ENCODE data around the gene VAT1L. TPM values are rescaled to one million over a fixed set of nuclear protein-coding genes. Genes with fewer than 3 reads are reported as not detected.
"Not testable (repeated sequence)": the region's sequence is repeated elsewhere in the genome, so short reads cannot be mapped to it uniquely, and the experiment has no call there.

VAT1L gene
- total RNA-seq, 2 donors from 2014 or later: not detected

GRCh38 chr16:77975942-77976341 lies 187.6 kb downstream of the VAT1L start:
- ATAC-seq (no peak), DNase-seq (no peak)
- Mint-ChIP-seq H3K4me1 (peaks cover 3% of the 10 kb centered on the region), H3K36me3 (ENCODE audit: low read depth) (no peaks in the 10 kb centered on the region), H3K27ac (no peak overlapping the region), H3K27me3 (peaks cover 43% of the 10 kb centered on the region), H3K4me3 (no peak overlapping the region)
- no peaks in the 10 kb centered on the region for H3K9me3 ChIP-seq (ENCODE audit: control insufficient read depth, low read length, poor library complexity, severe bottlenecking)

DNA sequence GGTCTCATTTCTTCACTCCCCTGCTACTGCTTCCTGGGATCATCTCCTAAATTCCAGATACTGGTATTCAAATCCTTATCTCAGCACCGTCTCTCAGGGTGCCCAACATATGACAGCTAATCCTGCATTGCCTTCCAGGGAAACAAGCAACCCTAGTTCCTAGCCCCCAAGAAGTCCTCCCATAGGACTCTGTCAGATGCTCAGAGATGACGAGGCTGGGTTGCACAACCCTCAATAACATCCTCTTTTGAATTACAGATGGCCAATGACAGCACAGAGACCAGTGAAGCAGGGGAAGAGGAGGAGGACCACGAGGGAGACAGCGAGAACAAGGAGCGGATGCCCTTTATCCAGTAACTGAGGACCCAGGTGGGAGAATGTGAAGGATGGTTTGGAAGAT lies 189.0 kb downstream of the VAT1L start:
- Mint-ChIP-seq H3K4me1 (no peaks in the 10 kb centered on the region), H3K36me3 (ENCODE audit: low read depth) (no peaks in the 10 kb centered on the region), H3K4me3 (no peak overlapping the region), H3K27ac (no peak overlapping the region), H3K27me3 (peaks cover 36% of the 10 kb centered on the region)
- DNase-seq (no peak), ATAC-seq (no peak)
- H3K9me3 ChIP-seq (ENCODE audit: control insufficient read depth, low read length, poor library complexity, severe bottlenecking): no peaks in the 10 kb centered on the region

DNA sequence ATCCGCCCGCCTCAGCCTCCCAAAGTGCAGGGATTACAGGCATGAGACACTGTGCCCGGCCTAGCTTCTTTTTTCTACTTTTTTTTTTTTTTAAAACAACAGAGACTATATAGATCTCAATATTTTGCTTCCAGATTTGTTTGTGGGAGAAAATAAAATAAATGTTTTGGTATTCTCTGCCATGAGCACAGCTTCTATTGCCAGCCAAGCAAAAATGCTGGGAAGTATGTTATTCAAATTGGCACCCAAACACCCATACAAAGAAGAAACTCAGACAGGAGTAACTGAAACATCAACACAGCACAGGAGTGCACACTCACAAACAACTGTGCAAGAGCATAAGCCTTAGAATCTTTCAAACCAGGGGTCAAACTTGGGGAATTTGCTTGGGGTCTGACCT lies 196.7 kb downstream of the VAT1L start:
- H3K9me3 ChIP-seq (ENCODE audit: control insufficient read depth, low read length, poor library complexity, severe bottlenecking): no peaks in the 10 kb centered on the region
- no peaks in the 10 kb centered on the region for H3K36me3 Mint-ChIP-seq (ENCODE audit: low read depth)
- no peak overlapping the region for H3K27ac Mint-ChIP-seq
- H3K4me1 Mint-ChIP-seq: no peaks in the 10 kb centered on the region
- H3K4me3 Mint-ChIP-seq: no peak overlapping the region
- ATAC-seq: no peak
- peaks cover 38% of the 10 kb centered on the region for H3K27me3 Mint-ChIP-seq
- DNase-seq: no peak

- Mint-ChIP-seq H3K36me3 (ENCODE audit: low read depth) (no peaks in the 10 kb centered on the region), H3K4me1 (no peaks in the 10 kb centered on the region), H3K27ac (no peak overlapping the region), H3K4me3 (no peak overlapping the region), H3K27me3 (peaks cover 45% of the 10 kb centered on the region)
- no peak for ATAC-seq
- no peak for DNase-seq
- H3K9me3 ChIP-seq (ENCODE audit: control insufficient read depth, low read length, poor library complexity, severe bottlenecking): no peaks in the 10 kb centered on the region
Measured at GRCh38 chr16:77986011-77986740, 197.8 kb downstream of the VAT1L start.

DNA sequence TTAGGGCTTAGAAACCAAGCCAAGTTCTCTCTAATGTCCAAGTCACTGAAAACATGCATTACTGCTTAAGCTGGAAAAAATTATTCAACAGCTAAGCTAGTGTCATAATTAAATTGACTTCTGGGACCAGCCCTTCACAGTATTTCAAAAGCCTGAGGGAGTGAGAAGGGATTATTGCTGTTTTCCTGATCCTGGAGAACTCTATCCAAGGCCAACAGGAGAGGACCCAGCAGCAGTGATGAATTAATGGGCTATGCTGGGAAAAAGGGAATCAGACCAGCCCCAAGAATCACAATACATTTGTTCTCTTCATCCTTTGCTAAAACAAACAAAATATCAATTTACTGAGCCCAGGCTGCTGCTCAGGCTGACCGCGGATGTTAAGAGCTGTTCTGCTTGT lies 199.4 kb downstream of the VAT1L start:
- H3K4me3 Mint-ChIP-seq: no peak overlapping the region
- DNase-seq (no peak), ATAC-seq (no peak)
- no peaks in the 10 kb centered on the region for H3K36me3 Mint-ChIP-seq (ENCODE audit: low read depth)
- H3K27me3 Mint-ChIP-seq: peaks cover 59% of the 10 kb centered on the region
- no peaks in the 10 kb centered on the region for H3K4me1 Mint-ChIP-seq
- H3K9me3 ChIP-seq (ENCODE audit: control insufficient read depth, low read length, poor library complexity, severe bottlenecking): no peaks in the 10 kb centered on the region
- H3K27ac Mint-ChIP-seq: no peak overlapping the region

GRCh38 chr16:77989846-77990245 lies 201.5 kb downstream of the VAT1L start:
- Mint-ChIP-seq H3K36me3 (ENCODE audit: low read depth) (no peaks in the 10 kb centered on the region), H3K4me1 (no peaks in the 10 kb centered on the region), H3K27ac (no peak overlapping the region), H3K27me3 (peaks cover 56% of the 10 kb centered on the region), H3K4me3 (no peak overlapping the region)
- ATAC-seq: no peak
- DNase-seq: no peak
- no peaks in the 10 kb centered on the region for H3K9me3 ChIP-seq (ENCODE audit: control insufficient read depth, low read length, poor library complexity, severe bottlenecking)

GRCh38 chr16:77991701-77992100 lies 203.3 kb downstream of the VAT1L start:
- Mint-ChIP-seq H3K4me3 (no peak overlapping the region), H3K4me1 (no peaks in the 10 kb centered on the region)
- no peak for ATAC-seq

DNA sequence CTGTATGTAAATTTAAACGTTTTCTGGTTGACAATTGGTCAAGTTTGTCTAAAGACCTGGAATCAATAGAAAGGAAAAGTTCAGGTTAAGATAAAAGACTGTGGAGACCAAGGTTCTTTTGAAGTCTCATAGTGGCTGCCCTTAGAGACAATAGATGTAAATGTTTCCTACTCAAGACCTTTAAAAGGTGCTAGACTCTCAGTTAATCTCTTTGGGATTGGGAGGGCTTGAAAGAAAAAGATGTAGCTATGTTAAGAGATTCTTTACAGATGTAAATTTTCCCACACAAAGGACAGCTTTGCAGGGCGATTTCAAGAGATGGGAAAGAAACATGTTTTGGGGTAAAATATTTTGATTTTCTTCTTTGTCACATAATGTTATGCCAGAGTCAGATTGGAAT lies 204.0 kb downstream of the VAT1L start:
- H3K27ac Mint-ChIP-seq; ATAC-seq; H3K4me3 Mint-ChIP-seq; H3K4me1 Mint-ChIP-seq; DNase-seq; H3K9me3 ChIP-seq (ENCODE audit: control insufficient read depth, low read length, poor library complexity, severe bottlenecking); H3K36me3 Mint-ChIP-seq (ENCODE audit: low read depth): not testable (repeated sequence)
- peaks cover 45% of the 10 kb centered on the region for H3K27me3 Mint-ChIP-seq

More at GRCh38 chr16:77991701-77992100, 203.3 kb downstream of the VAT1L start:
- Mint-ChIP-seq H3K36me3 (ENCODE audit: low read depth) (no peaks in the 10 kb centered on the region), H3K27ac (no peak overlapping the region), H3K27me3 (peaks cover 49% of the 10 kb centered on the region)
- H3K9me3 ChIP-seq (ENCODE audit: control insufficient read depth, low read length, poor library complexity, severe bottlenecking): no peaks in the 10 kb centered on the region
- DNase-seq: no peak

GRCh38 chr16:77993111-77993985 lies 205.0 kb downstream of the VAT1L start:
- no peak overlapping the region for H3K27ac Mint-ChIP-seq
- DNase-seq (no peak), ATAC-seq (no peak)
- no peaks in the 10 kb centered on the region for H3K9me3 ChIP-seq (ENCODE audit: control insufficient read depth, low read length, poor library complexity, severe bottlenecking)
- H3K27me3 Mint-ChIP-seq: peaks cover 43% of the 10 kb centered on the region
- no peaks in the 10 kb centered on the region for H3K4me1 Mint-ChIP-seq
- H3K4me3 Mint-ChIP-seq: no peak overlapping the region
- H3K36me3 Mint-ChIP-seq (ENCODE audit: low read depth): no peaks in the 10 kb centered on the region

DNA sequence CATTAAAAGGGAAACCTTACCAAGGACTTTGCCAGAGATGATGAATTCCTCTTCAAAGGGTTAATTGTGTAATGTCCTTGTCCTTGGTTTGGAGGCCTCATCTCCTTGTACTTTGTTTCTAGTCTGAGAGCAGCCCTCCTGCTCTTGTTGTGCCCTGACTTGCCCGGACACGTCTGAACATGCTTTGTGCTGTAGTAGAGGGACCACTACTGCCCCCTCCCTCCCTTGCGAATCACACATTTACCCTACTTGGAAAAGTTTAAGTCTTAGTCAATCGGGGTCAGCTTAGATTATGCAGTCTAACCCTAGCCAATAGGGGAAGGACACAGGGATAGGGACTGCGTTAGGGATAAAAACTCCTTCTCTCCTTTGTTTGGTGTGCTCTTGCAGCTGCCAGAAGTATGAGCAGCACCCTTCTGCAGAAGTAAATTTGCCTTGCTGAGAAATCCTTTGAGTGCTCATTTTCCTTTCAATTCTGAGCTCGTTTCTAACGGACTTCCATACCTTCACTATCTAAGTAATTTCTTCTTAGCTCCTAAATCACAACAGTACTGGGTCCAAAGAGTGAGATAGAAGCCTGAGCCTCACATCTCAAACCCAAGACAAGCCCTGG lies 207.6 kb downstream of the VAT1L start:
- DNase-seq (no peak), ATAC-seq (no peak)
- Mint-ChIP-seq H3K27ac (no peak overlapping the region), H3K4me3 (no peak overlapping the region), H3K27me3 (peaks cover 43% of the 10 kb centered on the region), H3K36me3 (ENCODE audit: low read depth) (no peaks in the 10 kb centered on the region), H3K4me1 (no peaks in the 10 kb centered on the region)
- no peaks in the 10 kb centered on the region for H3K9me3 ChIP-seq (ENCODE audit: control insufficient read depth, low read length, poor library complexity, severe bottlenecking)

DNA sequence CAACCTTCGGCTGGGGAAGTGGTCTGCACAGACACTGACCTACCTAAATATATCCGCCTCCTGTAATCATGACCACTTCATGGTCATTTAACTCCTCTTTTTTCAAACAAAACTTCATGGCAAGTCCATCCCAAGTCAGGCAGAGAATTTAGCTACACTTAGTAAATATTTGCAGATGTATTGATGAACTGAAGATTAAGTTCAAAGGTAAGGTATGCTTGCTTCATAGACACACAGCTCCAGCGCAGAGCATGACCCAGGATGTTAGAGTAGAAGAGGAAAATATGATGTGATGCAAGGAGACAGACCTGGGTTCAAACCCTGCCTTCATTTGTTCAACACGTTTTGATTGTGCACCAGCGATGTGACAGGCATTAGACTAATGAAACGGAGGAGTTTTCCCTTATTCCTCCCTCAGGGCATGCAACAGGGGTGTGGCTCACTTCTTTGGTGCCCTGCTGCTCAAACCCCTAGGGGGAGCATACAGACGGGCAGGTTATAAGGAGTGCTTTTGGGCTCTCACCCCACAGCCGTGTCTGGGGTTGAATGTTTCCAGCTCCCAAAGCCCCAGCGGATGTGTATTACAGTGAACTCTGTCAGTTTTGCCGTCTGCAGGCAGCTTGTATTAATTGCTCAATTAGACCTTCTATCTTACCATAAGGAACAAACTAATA lies 210.1 kb downstream of the VAT1L start:
- Mint-ChIP-seq H3K4me3 (no peak overlapping the region), H3K27me3 (peaks cover 26% of the 10 kb centered on the region), H3K27ac (no peak overlapping the region), H3K4me1 (no peaks in the 10 kb centered on the region), H3K36me3 (ENCODE audit: low read depth) (no peaks in the 10 kb centered on the region)
- no peak for DNase-seq
- H3K9me3 ChIP-seq (ENCODE audit: control insufficient read depth, low read length, poor library complexity, severe bottlenecking): no peaks in the 10 kb centered on the region
- no peak for ATAC-seq

DNA sequence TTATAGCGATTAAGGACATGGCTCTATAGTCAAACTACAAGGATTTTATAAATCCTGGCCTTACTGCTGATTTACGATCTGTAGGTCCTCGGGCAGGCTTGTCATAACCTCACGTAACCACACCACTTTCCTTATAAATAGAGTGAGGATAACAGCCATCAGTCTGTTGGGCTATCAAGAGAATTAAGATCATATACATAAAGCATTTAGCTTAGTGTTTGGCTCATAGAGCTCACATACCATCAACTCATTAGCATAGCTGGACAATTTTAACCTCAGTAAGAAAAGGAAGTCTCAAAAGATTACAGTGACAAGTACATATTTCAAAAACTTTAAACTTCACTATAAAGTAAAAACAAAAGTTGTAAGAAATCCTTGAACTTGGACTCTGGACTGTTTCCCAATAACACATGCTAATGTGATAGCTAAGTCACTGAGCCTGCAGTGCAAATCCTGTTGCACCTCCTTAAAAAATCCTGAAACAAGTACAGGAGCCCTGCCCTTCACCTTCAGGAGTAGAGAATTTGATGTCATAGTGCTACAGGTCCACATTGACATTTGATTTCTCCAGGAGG lies 213.2 kb downstream of the VAT1L start:
- DNase-seq (no peak), ATAC-seq (no peak)
- H3K9me3 ChIP-seq (ENCODE audit: control insufficient read depth, low read length, poor library complexity, severe bottlenecking): no peaks in the 10 kb centered on the region
- Mint-ChIP-seq H3K36me3 (ENCODE audit: low read depth) (no peaks in the 10 kb centered on the region), H3K4me3 (no peak overlapping the region), H3K27ac (no peak overlapping the region), H3K4me1 (no peaks in the 10 kb centered on the region), H3K27me3 (peaks cover 28% of the 10 kb centered on the region)

Data from T-helper 17 cell (primary cell).